HG03064 (cell line): ENCODE results near the gene M6PR.
"Not testable (repeated sequence)": the region's sequence is repeated elsewhere in the genome, so short reads cannot be mapped to it uniquely, and the experiment has no call there.

Source experiments
- ATAC-seq: cut with Tn5 transposase; IDR thresholded peaks from one replicate; pipeline ENCODE4 v1.9.1; 2021; ENCODE audit warnings: low read depth; ENCODE audit not compliant: unreplicated experiment

M6PR gene

GRCh38 chr12:8951744-8952143 is 2.3 kb upstream of the M6PR start:
- no peak for ATAC-seq

- ATAC-seq: no peak
Observed at GRCh38 chr12:8950702-8951478, 1.4 kb upstream of the M6PR start.

DNA sequence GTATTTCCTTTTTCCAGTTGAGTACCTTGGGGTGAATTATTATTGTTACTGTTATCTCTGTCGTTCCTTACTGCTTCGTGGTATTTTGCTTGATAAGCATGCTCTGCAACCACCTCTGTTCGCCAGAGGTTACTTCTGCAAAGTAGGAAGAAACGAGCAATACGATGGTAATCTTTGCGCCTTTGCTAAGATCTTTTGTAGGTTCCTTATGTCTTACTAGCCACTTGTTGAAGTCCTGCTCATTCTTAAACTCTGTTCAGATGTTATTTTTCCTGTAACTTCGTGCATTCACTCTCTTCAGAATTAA is 729 bp upstream of the M6PR start:
- ATAC-seq: no peak

DNA sequence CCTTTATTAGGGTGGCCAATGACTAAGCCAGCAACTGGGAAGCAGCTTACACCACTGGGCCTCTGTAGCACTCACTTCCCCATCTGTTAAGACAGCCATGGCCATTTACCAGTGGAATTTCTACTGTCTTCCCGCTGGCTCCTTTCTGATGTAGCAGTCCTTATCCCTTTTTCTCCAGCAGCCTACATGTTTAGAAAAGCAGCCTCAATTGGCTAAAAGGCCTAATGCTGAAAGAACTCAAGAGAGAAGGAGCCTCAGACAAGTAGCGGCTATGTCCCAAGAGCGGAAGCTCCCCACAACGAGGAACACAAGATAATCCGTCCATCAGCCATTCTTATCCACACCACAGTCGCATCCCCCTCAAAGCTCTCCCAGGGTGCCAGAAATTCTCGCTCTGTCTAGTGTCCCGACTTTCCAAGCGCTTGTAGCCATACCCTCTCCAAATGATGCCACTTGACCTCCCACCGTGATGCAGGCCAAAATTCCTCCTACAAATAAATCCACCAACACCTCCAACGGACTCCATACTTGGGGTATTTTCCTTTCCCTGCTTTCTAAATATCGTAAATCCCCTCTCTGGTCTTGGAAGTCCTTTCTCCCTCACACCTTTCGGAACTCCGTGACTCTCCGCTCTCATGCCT is 624 bp downstream of the M6PR start:
- ATAC-seq: no peak

GRCh38 chr12:8947737-8948136 is 1.7 kb downstream of the M6PR start:
- ATAC-seq: no peak

DNA sequence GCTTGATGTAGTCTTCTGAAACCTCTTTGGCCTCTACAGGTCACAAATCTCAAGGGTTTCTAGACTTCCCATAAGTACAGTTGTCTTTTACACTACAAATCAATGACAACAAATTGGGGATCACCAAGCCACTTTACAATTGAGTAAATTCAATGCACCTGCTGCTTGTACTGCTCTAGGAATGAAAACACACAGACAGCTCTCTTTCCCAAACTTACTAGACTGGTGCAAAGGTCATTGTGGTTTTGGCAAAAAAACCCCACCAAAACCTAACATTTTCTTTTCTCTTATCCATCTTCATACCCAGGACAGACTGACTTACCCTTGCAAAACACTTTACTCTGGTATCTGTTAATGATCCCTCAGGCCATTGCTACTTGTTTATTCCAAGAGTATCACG is 2.7 kb downstream of the M6PR start:
- no peak for ATAC-seq

- no peak for ATAC-seq
Observed at GRCh38 chr12:8943565-8944186, 5.8 kb downstream of the M6PR start.

- no peak for ATAC-seq
Observed at GRCh38 chr12:8941691-8942478, 7.6 kb downstream of the M6PR start.

DNA sequence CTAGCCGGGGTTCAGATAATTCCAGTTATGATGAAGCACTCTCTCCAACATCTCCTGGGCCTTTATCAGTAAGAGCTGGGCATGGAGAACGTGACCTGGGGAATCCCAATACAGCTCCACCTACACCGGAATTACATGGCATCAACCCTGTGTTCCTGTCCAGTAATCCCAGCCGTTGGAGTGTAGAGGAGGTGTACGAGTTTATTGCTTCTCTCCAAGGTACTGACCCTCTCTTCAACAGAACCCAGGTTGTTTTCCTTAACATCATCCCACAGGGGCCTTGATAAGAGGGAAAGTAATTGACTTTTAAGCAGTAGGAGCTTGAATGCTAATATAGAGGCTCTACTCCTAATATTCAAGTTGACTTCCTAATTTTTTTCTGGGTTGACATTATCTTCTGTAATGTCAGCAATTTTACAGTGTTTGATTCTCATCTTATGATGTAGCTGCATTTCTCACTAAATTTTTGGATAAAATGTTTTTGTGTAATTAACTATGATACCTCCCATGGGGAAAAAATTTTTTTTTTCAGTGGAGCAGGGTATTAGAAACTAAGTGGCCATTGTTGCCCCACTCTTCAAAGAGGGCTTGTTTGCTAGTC is 11.5 kb downstream of the M6PR start:
- not testable (repeated sequence) for ATAC-seq

DNA sequence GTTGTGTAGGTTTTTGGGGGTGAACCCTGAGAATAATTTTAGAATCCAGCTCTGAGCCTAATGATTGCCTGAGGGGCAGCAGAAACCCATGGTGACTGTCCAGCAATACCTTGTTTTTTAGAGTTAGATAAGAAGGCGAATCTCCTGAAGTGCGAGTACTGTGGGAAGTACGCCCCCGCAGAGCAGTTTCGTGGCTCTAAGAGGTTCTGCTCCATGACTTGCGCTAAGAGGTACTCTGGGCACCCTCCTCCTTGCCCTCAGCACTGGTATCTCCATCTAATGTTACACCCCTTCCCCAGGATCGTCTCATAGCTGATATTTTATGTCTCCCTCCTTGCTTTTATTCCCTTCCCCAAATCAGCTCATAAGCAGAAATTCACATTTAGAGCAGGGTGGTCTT is 12.7 kb downstream of the M6PR start:
- ATAC-seq: no peak

GRCh38 chr12:8934080-8934479 is 15.4 kb downstream of the M6PR start:
- not testable (repeated sequence) for ATAC-seq

DNA sequence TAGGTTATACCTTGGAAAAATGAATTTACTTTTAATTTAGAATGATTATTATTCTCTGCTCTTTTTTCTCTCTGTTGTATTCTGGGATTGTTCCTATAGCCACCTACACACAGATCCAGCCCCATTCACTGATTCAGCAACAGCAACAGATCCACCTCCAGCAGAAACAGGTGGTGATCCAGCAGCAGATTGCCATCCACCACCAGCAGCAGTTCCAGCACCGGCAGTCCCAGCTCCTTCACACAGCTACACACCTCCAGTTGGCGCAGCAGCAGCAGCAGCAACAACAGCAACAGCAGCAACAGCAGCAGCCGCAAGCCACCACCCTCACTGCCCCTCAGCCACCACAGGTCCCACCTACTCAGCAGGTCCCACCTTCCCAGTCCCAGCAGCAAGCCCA is 17.0 kb downstream of the M6PR start:
- ATAC-seq: not testable (repeated sequence)

- ATAC-seq: not testable (repeated sequence)
Observed at GRCh38 chr12:8930655-8931323, 18.7 kb downstream of the M6PR start.

- no peak for ATAC-seq
Observed at GRCh38 chr12:8922544-8922943, 26.9 kb downstream of the M6PR start.

DNA sequence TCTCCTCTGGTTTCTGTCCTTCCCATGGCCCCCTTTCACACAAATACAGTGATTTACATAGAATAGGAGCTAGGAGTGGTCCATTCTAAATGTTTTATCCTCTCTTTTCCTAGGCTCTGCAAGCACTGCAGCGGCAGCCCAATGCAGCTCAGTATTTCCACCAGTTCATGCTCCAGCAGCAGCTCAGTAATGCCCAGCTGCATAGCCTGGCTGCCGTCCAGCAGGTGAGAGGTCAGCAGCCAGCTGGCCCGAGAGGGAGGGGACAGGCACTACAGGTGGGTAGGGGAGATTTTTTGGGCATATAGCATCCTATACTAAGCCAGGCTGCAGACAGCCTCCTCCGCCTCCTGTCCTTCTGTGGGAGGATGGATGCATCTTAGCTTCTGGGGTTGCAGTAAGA is 29.8 kb downstream of the M6PR start:
- not testable (repeated sequence) for ATAC-seq

DNA sequence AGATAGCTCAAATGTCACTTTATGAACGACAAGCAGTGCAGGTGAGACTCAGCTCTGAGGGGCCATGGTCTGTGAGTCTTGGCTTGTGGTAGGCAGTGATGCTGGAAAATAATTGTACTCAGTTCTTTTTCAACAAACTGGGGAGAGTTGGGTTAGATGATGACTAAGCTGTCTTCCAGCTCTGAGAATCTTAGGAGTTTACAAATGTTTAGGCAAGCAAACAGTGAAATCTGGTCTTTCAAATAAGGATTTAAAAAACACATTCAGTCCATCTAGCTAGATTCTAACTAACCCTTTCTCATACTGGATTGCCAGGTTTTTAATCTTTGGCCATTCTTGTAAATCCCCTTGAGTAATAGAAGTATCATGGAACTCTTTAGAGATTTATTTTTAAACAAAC is 31.7 kb downstream of the M6PR start:
- ATAC-seq: no peak

- no peak for ATAC-seq
Observed at GRCh38 chr12:8917031-8917430, 32.4 kb downstream of the M6PR start.

DNA sequence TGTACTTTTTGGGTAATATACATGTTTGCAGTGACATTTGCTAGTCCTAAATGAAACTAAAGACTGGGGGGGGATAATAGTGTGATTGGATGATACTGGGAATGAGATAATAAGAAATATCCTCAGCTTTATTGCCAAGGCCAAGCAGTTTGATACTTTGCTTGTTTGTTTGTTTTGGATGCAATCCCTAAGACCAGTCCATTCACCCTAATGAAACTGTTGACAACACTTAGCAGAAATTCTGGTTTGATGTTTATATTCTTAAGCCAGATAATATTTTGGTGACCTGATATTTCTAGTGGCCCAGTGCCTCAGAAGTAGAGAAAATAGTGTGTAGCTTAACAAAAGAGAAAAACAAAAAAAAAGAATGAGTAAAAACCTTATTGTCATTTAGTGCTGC is 33.3 kb downstream of the M6PR start:
- ATAC-seq: no peak

GRCh38 chr12:8914716-8915526 is 34.5 kb downstream of the M6PR start:
- peak; percentile 59 for ATAC-seq
